ENCODE measurements around the gene FUCA2.

DNA sequence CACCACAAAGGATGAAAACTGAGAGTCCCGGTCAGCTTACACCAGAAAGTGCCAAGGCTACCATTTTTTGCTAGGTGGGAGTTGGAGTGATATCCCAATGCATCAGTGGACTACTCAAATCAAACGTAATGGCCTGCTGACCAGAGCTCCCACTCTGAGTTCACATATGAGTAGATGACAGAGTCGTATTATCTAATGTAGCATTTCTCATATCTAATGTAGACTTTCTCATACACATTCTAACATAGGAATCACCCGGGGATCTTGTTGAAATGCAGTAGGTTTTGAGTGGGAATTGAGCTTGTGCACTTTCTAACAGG, 38.4 kb upstream of the FUCA2 start:
- TF ChIP-seq ATF1 (CRISPR knock-in tag; IDR thresholded peaks at IDR 0.05): no peak
- no peak for TF ChIP-seq TEAD4 (CRISPR knock-in tag; IDR thresholded peaks at IDR 0.05)
- no peak for TF ChIP-seq ZNF138 (CRISPR knock-in tag; conservative IDR thresholded peaks at IDR 0.05)
- TF ChIP-seq ESRRA (CRISPR knock-in tag; IDR thresholded peaks at IDR 0.05; ENCODE audit: borderline replicate concordance): no peak
- TF ChIP-seq, protein P1, sequence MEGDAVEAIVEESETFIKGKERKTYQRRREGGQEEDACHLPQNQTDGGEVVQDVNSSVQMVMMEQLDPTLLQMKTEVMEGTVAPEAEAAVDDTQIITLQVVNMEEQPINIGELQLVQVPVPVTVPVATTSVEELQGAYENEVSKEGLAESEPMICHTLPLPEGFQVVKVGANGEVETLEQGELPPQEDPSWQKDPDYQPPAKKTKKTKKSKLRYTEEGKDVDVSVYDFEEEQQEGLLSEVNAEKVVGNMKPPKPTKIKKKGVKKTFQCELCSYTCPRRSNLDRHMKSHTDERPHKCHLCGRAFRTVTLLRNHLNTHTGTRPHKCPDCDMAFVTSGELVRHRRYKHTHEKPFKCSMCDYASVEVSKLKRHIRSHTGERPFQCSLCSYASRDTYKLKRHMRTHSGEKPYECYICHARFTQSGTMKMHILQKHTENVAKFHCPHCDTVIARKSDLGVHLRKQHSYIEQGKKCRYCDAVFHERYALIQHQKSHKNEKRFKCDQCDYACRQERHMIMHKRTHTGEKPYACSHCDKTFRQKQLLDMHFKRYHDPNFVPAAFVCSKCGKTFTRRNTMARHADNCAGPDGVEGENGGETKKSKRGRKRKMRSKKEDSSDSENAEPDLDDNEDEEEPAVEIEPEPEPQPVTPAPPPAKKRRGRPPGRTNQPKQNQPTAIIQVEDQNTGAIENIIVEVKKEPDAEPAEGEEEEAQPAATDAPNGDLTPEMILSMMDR (IDR thresholded peaks at IDR 0.05): no peak
- TF ChIP-seq, protein P2, sequence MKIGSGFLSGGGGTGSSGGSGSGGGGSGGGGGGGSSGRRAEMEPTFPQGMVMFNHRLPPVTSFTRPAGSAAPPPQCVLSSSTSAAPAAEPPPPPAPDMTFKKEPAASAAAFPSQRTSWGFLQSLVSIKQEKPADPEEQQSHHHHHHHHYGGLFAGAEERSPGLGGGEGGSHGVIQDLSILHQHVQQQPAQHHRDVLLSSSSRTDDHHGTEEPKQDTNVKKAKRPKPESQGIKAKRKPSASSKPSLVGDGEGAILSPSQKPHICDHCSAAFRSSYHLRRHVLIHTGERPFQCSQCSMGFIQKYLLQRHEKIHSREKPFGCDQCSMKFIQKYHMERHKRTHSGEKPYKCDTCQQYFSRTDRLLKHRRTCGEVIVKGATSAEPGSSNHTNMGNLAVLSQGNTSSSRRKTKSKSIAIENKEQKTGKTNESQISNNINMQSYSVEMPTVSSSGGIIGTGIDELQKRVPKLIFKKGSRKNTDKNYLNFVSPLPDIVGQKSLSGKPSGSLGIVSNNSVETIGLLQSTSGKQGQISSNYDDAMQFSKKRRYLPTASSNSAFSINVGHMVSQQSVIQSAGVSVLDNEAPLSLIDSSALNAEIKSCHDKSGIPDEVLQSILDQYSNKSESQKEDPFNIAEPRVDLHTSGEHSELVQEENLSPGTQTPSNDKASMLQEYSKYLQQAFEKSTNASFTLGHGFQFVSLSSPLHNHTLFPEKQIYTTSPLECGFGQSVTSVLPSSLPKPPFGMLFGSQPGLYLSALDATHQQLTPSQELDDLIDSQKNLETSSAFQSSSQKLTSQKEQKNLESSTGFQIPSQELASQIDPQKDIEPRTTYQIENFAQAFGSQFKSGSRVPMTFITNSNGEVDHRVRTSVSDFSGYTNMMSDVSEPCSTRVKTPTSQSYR (CRISPR knock-in tag; IDR thresholded peaks at IDR 0.05): no peak
- TF ChIP-seq, protein P3, sequence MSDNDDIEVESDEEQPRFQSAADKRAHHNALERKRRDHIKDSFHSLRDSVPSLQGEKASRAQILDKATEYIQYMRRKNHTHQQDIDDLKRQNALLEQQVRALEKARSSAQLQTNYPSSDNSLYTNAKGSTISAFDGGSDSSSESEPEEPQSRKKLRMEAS (CRISPR knock-in tag; IDR thresholded peaks at IDR 0.05): no peak
- TF ChIP-seq CREB1 (CRISPR knock-in tag; IDR thresholded peaks at IDR 0.05): no peak
- TF ChIP-seq HMGA2 (CRISPR knock-in tag; IDR thresholded peaks at IDR 0.05): no peak
- TF ChIP-seq ZNF263 (CRISPR knock-in tag; IDR thresholded peaks at IDR 0.05; ENCODE audit: low read depth): no peak

All from WTC11 (cell line).